ENCODE results near the gene CFHR2. TPM values are rescaled to one million over a fixed set of nuclear protein-coding genes. Genes with fewer than 3 reads are reported as not detected.

Gene CFHR2
- total RNA-seq, 1 donor from 2014 or later: not detected

DNA sequence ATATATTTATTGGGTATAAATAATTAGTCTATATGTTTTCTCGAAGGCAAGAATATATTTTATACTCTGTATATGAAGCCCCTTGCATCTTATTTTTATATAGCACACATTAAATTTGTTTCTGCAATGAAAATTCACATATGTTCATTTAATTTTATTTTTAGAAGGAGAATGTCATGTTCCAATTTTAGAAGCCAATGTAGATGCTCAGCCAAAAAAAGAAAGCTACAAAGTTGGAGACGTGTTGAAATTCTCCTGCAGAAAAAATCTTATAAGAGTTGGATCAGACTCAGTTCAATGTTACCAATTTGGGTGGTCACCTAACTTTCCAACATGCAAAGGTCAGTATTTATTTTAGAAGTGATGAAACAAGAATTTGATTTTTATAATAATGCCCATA lies 50.4 kb downstream of the CFHR2 start:
- H3K9me3 Mint-ChIP-seq: no peaks in the 10 kb centered on the region

DNA sequence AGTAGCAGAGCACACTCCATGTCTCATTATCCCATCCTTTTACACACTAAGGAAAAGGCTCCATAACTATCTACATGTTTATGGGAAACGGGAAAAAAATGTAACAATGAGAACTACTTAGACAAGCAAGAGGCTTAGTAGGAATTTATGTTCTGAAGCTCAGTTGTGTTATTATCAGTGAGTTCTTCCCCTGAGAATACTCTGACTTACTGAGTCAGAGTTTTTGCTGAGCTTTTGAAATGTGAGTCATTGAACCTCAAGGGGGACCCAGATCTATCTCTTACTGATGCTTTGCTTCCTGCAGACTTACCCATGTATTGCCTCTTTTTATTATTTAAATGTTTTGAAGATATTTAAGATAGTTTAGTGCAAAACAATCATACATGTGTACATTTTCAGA lies 53.9 kb downstream of the CFHR2 start:
- peaks cover 2% of the 10 kb centered on the region for H3K4me1 ChIP-seq
- no peaks in the 10 kb centered on the region for H3K9me3 ChIP-seq (ENCODE audit: low read depth)
- Mint-ChIP-seq H3K4me1 (peaks cover 1% of the 10 kb centered on the region), H3K36me3 (no peaks in the 10 kb centered on the region), H3K4me3 (no peak overlapping the region), H3K27ac (no peak overlapping the region), H3K9me3 (no peaks in the 10 kb centered on the region), H3K27me3 (ENCODE audit: insufficient read depth, low read depth) (no peaks in the 10 kb centered on the region)
- H3K79me2 ChIP-seq (ENCODE audit: low read depth): no peaks in the 10 kb centered on the region
- no peak for TF ChIP-seq EZH2 (IDR thresholded peaks at IDR 0.05)
- no peak for TF ChIP-seq EZH2phosphoT487 (IDR thresholded peaks at IDR 0.05)
- TF ChIP-seq, protein P1, sequence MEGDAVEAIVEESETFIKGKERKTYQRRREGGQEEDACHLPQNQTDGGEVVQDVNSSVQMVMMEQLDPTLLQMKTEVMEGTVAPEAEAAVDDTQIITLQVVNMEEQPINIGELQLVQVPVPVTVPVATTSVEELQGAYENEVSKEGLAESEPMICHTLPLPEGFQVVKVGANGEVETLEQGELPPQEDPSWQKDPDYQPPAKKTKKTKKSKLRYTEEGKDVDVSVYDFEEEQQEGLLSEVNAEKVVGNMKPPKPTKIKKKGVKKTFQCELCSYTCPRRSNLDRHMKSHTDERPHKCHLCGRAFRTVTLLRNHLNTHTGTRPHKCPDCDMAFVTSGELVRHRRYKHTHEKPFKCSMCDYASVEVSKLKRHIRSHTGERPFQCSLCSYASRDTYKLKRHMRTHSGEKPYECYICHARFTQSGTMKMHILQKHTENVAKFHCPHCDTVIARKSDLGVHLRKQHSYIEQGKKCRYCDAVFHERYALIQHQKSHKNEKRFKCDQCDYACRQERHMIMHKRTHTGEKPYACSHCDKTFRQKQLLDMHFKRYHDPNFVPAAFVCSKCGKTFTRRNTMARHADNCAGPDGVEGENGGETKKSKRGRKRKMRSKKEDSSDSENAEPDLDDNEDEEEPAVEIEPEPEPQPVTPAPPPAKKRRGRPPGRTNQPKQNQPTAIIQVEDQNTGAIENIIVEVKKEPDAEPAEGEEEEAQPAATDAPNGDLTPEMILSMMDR (IDR thresholded peaks at IDR 0.05): no peak
- H3F3A ChIP-seq (ENCODE audit: low read depth): no peaks in the 10 kb centered on the region
- no peak overlapping the region for H3K4me3 ChIP-seq
- no peak overlapping the region for H3K9ac ChIP-seq
- no peaks in the 10 kb centered on the region for H3K27me3 ChIP-seq
- DNase-seq (ENCODE audit: low spot score): no peak
- H3K36me3 ChIP-seq: no peaks in the 10 kb centered on the region
- no peak overlapping the region for H2AFZ ChIP-seq (replicated peaks)
- no peak overlapping the region for H3K4me2 ChIP-seq
- no peaks in the 10 kb centered on the region for H4K20me1 ChIP-seq (ENCODE audit: low read depth)
- H3K27ac ChIP-seq: no peak overlapping the region

More for the DNA sequence above, 50.4 kb downstream of the CFHR2 start:
- Histone ChIP-seq H3K36me3 (no peaks in the 10 kb centered on the region), H2AFZ (replicated peaks) (no peak overlapping the region), H3K4me1 (peaks cover 12% of the 10 kb centered on the region), H3K79me2 (ENCODE audit: low read depth) (no peaks in the 10 kb centered on the region), H3K4me3 (no peak overlapping the region), H3K9me3 (ENCODE audit: low read depth) (no peaks in the 10 kb centered on the region), H3K27ac (no peak overlapping the region), H3K27me3 (no peaks in the 10 kb centered on the region), H3F3A (ENCODE audit: low read depth) (no peaks in the 10 kb centered on the region), H3K4me2 (no peak overlapping the region), H4K20me1 (ENCODE audit: low read depth) (no peaks in the 10 kb centered on the region), H3K9ac (no peak overlapping the region)
- Mint-ChIP-seq H3K4me1 (peaks cover 7% of the 10 kb centered on the region), H3K27me3 (ENCODE audit: insufficient read depth, low read depth) (no peaks in the 10 kb centered on the region), H3K4me3 (no peak overlapping the region), H3K27ac (no peak overlapping the region), H3K36me3 (no peaks in the 10 kb centered on the region)
- DNase-seq (ENCODE audit: low spot score): no peak
- TF ChIP-seq, protein P1 (IDR thresholded peaks at IDR 0.05): no peak
- no peak for TF ChIP-seq EZH2phosphoT487 (IDR thresholded peaks at IDR 0.05)
- TF ChIP-seq EZH2 (IDR thresholded peaks at IDR 0.05): no peak

DNA sequence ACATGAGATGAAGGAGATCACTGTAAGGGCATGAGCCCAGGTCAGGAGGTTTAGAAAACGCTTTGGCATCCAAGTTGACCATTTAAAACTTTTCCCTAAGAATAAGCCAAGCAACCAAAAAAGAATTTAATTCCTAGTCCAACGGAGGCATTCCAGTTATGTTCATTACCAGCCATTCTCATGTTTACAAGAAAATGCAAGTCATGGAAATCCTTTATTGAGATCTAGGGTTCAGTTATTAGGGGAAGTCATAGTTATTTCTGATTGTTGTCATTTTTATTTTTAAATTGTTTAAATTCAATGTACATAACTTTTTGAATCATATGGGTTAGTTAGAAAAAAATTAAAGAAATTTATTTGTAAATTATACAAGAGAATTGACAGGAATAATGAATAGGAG lies 58.3 kb downstream of the CFHR2 start:
- Histone ChIP-seq H3K36me3 (no peaks in the 10 kb centered on the region), H3K27me3 (no peaks in the 10 kb centered on the region)
- no peaks in the 10 kb centered on the region for H3K4me1 Mint-ChIP-seq

More for the DNA sequence above, 58.3 kb downstream of the CFHR2 start:
- no peak overlapping the region for H3K4me3 Mint-ChIP-seq
- no peaks in the 10 kb centered on the region for H4K20me1 ChIP-seq (ENCODE audit: low read depth)
- H3K27me3 Mint-ChIP-seq (ENCODE audit: insufficient read depth, low read depth): peaks cover 2% of the 10 kb centered on the region
- no peaks in the 10 kb centered on the region for H3K36me3 Mint-ChIP-seq
- no peak overlapping the region for H3K27ac ChIP-seq
- H3K9ac ChIP-seq: no peak overlapping the region
- no peak for DNase-seq (ENCODE audit: low spot score)
- no peak overlapping the region for H3K4me3 ChIP-seq
- no peak overlapping the region for H2AFZ ChIP-seq (replicated peaks)
- H3K9me3 Mint-ChIP-seq: no peaks in the 10 kb centered on the region
- TF ChIP-seq, protein P1 (IDR thresholded peaks at IDR 0.05): no peak
- TF ChIP-seq EZH2phosphoT487 (IDR thresholded peaks at IDR 0.05): no peak
- no peak for TF ChIP-seq EZH2 (IDR thresholded peaks at IDR 0.05)
- no peaks in the 10 kb centered on the region for H3K4me1 ChIP-seq
- H3K9me3 ChIP-seq (ENCODE audit: low read depth): no peaks in the 10 kb centered on the region
- no peaks in the 10 kb centered on the region for H3F3A ChIP-seq (ENCODE audit: low read depth)
- no peaks in the 10 kb centered on the region for H3K79me2 ChIP-seq (ENCODE audit: low read depth)
- H3K27ac Mint-ChIP-seq: no peak overlapping the region
- no peak overlapping the region for H3K4me2 ChIP-seq
